HepG2 (cell line): Measurements from ENCODE around the gene RABGAP1. TPM values are rescaled to one million over a fixed set of nuclear protein-coding genes. Genes with fewer than 3 reads are reported as not detected.

Source experiments
- ATAC-seq: fragments of 200-7000 bp; cut with Tn5 transposase; 3 replicates; pipeline ENCODE4 v1.9.1; 2020; ENCODE audit warnings: mild to moderate bottlenecking, moderate library complexity
- BruUV-seq: library from RNA; stranded (reverse); fragments of 400-500 nt; replicated peaks from 2 replicates; lab custom pipeline; 2021; lab: Mats Ljungman, UMichigan
- CTCF ChIA-PET: fragments of 300-600 bp; formaldehyde crosslinking; extraction: SDS; loops from one replicate; lab custom pipeline; 2021; ENCODE audit warnings: low total read pairs, inconsistent platforms, low intra/inter-chr PET ratio; lab: Yijun Ruan, JAX
- POLR2A ChIA-PET: fragments of 350-600 bp; sonication (Branson Sonifier 250); formaldehyde crosslinking; loops from one replicate; lab custom pipeline; 2020; ENCODE audit warnings: antibody characterized with exemption, inconsistent platforms; lab: Yijun Ruan, JAX
- DNase-seq: peaks from one replicate; pipeline ENCODE4 v3.0.0-alpha.2; 2015; ENCODE audit warnings: low spot score
- FAIRE-seq: peaks from 3 replicates; lab custom pipeline; 2011; peaks lifted over from hg19 to GRCh38; lab: Jason Lieb, UNC
- H2AFZ ChIP-seq: one replicate; pipeline ENCODE4 v1.6.1; 2011; ENCODE audit warnings: low read length, inconsistent platforms
- H3K27ac ChIP-seq: fragments of 300-600 bp; 3 replicates; pipeline ENCODE4 v1.8.0; 2011; ENCODE audit warnings: mixed run types, mild to moderate bottlenecking, mixed read lengths, low read length, inconsistent platforms; ENCODE audit not compliant: insufficient read depth; ENCODE audit errors: extremely low read length
- H3K27me3 ChIP-seq, 2 experiments: fragments of 200-600 bp in 1 of 2; 2 replicates in 1 of 2; 3 replicates in 1 of 2; pipeline versions ENCODE4 v1.6.0 to v1.8.0; 2011; ENCODE audit warnings: low read length in 2 of 2, mild to moderate bottlenecking in 2 of 2, moderate library complexity in 2 of 2, inconsistent platforms in 1 of 2; ENCODE audit not compliant: insufficient read depth in 2 of 2, control insufficient read depth in 1 of 2
- H3K36me3 ChIP-seq, 2 experiments: fragments of 200-600 bp in 1 of 2; replicated peaks in 1 of 2; 2 replicates in 1 of 2; 3 replicates in 1 of 2; pipeline versions ENCODE4 v1.5.1 to v1.8.0; 2011; ENCODE audit warnings: low read length in 2 of 2, inconsistent platforms in 1 of 2; ENCODE audit not compliant: insufficient read depth in 2 of 2, control insufficient read depth in 1 of 2
- H3K4me1 ChIP-seq: 2 replicates; pipeline ENCODE4 v1.5.1; 2012; ENCODE audit warnings: low read length, inconsistent platforms; ENCODE audit not compliant: insufficient read depth
- H3K4me2 ChIP-seq: 2 replicates; pipeline ENCODE4 v1.6.0; 2011; ENCODE audit warnings: low read depth, low read length, inconsistent platforms
- H3K4me3 ChIP-seq, 3 experiments: fragments of 200-600 bp in 1 of 3; sonication (generic), shearing (Covaris generic) in 1 of 3; replicated peaks in 1 of 3; 2 replicates each; pipeline ENCODE4 v1.5.1; 2011 to 2016; ENCODE audit warnings: low read length in 3 of 3, inconsistent platforms in 2 of 3, low read depth in 2 of 3, mild to moderate bottlenecking in 2 of 3, control low read depth in 1 of 3, mixed read lengths in 1 of 3; ENCODE audit not compliant: insufficient read depth in 1 of 3
- H3K79me2 ChIP-seq: one replicate; pipeline ENCODE4 v1.6.1; 2011; ENCODE audit warnings: low read length, inconsistent platforms; ENCODE audit not compliant: insufficient read depth
- H3K9ac ChIP-seq: 2 replicates; pipeline ENCODE4 v1.6.0; 2011; ENCODE audit warnings: mild to moderate bottlenecking, low read depth, low read length, inconsistent platforms; ENCODE audit not compliant: insufficient read depth
- H3K9me3 ChIP-seq: 2 replicates; pipeline ENCODE4 v1.5.1; 2012; ENCODE audit warnings: mild to moderate bottlenecking, low read length
- H4K20me1 ChIP-seq: 2 replicates; pipeline ENCODE4 v1.6.0; 2011; ENCODE audit warnings: inconsistent platforms, mild to moderate bottlenecking, low read length, moderate library complexity; ENCODE audit not compliant: insufficient read depth
- CEBPB ChIP-seq: IDR thresholded peaks from 2 replicates; pipeline ENCODE4 v1.6.1; 2011; ENCODE audit warnings: low read depth, low read length, improper control_type of control experiment, borderline replicate concordance
- CHCHD3 ChIP-seq: sonication (generic); formaldehyde crosslinking; IDR thresholded peaks from 2 replicates; pipeline ENCODE4 v1.8.0; 2022; ENCODE audit warnings: mild to moderate bottlenecking, missing genetic modification reagents, moderate library complexity
- GFI1 ChIP-seq: sonication (generic); formaldehyde crosslinking; IDR thresholded peaks from 2 replicates; pipeline ENCODE4 v1.5.0; 2020; ENCODE audit warnings: missing genetic modification reagents, mild to moderate bottlenecking, borderline replicate concordance
- HIVEP1 ChIP-seq: sonication (generic); formaldehyde crosslinking; IDR thresholded peaks from 2 replicates; pipeline ENCODE4 v1.4.0; 2020; ENCODE audit warnings: mild to moderate bottlenecking, missing genetic modification reagents
- HNF4G ChIP-seq, 2 experiments: sonication (generic) in 1 of 2; formaldehyde crosslinking in 1 of 2; IDR thresholded peaks; 2 replicates each; pipeline versions ENCODE4 v1.4.0 to v1.6.1; 2011 to 2020; ENCODE audit warnings: borderline replicate concordance in 2 of 2, low read depth in 2 of 2, mild to moderate bottlenecking in 2 of 2, low read length in 1 of 2, missing genetic modification reagents in 1 of 2, moderate library complexity in 1 of 2
- KDM5A ChIP-seq: fragments of 200-600 bp; sonication (generic); IDR thresholded peaks from 2 replicates; pipeline ENCODE4 v1.7.0; 2018; ENCODE audit warnings: antibody characterized with exemption, mild to moderate bottlenecking, low read length, borderline replicate concordance
- REPIN1 ChIP-seq: sonication (generic); formaldehyde crosslinking; IDR thresholded peaks from 2 replicates; pipeline ENCODE4 v1.8.0; 2022; ENCODE audit warnings: missing genetic modification reagents, low read depth, mild to moderate bottlenecking, borderline replicate concordance
- SAFB2 ChIP-seq: sonication (generic); formaldehyde crosslinking; IDR thresholded peaks from 2 replicates; pipeline ENCODE4 v1.5.1; 2020; ENCODE audit warnings: missing genetic modification reagents, low read depth, mild to moderate bottlenecking, borderline replicate concordance
- ZIK1 ChIP-seq: sonication (generic); formaldehyde crosslinking; IDR thresholded peaks from 2 replicates; pipeline ENCODE4 v1.5.0; 2020; ENCODE audit warnings: mild to moderate bottlenecking, low read depth, missing genetic modification reagents, borderline replicate concordance
- ZNF263 ChIP-seq: sonication (generic); formaldehyde crosslinking; IDR thresholded peaks from 2 replicates; pipeline ENCODE4 v1.4.0; 2020; ENCODE audit warnings: missing genetic modification reagents
- ZNF30 ChIP-seq: sonication (generic); formaldehyde crosslinking; IDR thresholded peaks from 2 replicates; pipeline ENCODE4 v1.5.0; 2020; ENCODE audit warnings: mild to moderate bottlenecking, missing genetic modification reagents
- ZNF607 ChIP-seq: sonication (generic); formaldehyde crosslinking; IDR thresholded peaks from 2 replicates; pipeline ENCODE4 v1.5.1; 2020; ENCODE audit warnings: missing genetic modification reagents, mild to moderate bottlenecking, borderline replicate concordance
- ZNF670 ChIP-seq: sonication (generic); formaldehyde crosslinking; IDR thresholded peaks from 2 replicates; pipeline ENCODE4 v1.8.0; 2022; ENCODE audit warnings: mild to moderate bottlenecking, missing genetic modification reagents, borderline replicate concordance
- ZNF749 ChIP-seq: sonication (generic); formaldehyde crosslinking; IDR thresholded peaks from 2 replicates; pipeline ENCODE4 v1.8.0; 2022; ENCODE audit warnings: mild to moderate bottlenecking, missing genetic modification reagents, moderate library complexity, borderline replicate concordance
- ZNF768 ChIP-seq: sonication (generic); formaldehyde crosslinking; IDR thresholded peaks from 2 replicates; pipeline ENCODE4 v1.4.0; 2020; ENCODE audit warnings: missing genetic modification reagents
- WGBS: methylation state at CpG from one replicate; pipeline ENCODE4 v1.1.6; 2017; ENCODE audit warnings: low lambda C conversion rate; 5-methylcytosine and 5-hydroxymethylcytosine counted together
- in situ Hi-C: cut with HindIII; loops from 2 replicates; pipeline ENCODE4 v1.10.0; 2017; ENCODE audit warnings: low pct_unique_long_range_greater_than_20kb; ENCODE audit not compliant: extremely low pct_ligation_motif_present
- intact Hi-C: fragments of 100-400 bp; cut with micrococcal nuclease; formaldehyde crosslinking; loops from one replicate; pipeline ENCODE4 v1.10.0; 2022; ENCODE audit not compliant: unreplicated experiment
- polyA plus RNA-seq, 8 experiments: library from polyadenylated mRNA; depleted of rRNA in 3 of 8; stranded (reverse) in 7 of 8; unstranded in 1 of 8; fragments of >200 nt; fragmentation: Illumina TruSeq in 4 of 8; extraction: Trizol in 4 of 8; gene quantifications; 2 replicates each; pipeline versions ENCODE4 v1.2.1 to v1.2.3, GENCODE V29; 2011 to 2016; ENCODE audit warnings: low read depth in 4 of 8, missing spikeins in 1 of 8, mixed read lengths in 1 of 8; ENCODE audit not compliant: insufficient read depth in 1 of 8
- total RNA-seq, 5 experiments: library from RNA; depleted of rRNA; stranded (reverse); fragments of >200 nt; fragmentation: Illumina TruSeq; extraction: Trizol; gene quantifications; 2 replicates each; pipeline ENCODE4 v1.2.3, GENCODE V29; 2016; ENCODE audit warnings: low read depth in 1 of 5
- TF ChIP-seq, protein P1 (sequence below), 2 experiments: sonication (generic) in 1 of 2; formaldehyde crosslinking in 1 of 2; IDR thresholded peaks; 2 replicates each; pipeline versions ENCODE4 v1.4.0 to v1.6.1; 2018 to 2020; ENCODE audit warnings: missing genetic modification reagents in 2 of 2, borderline replicate concordance in 1 of 2, low read depth in 1 of 2, mild to moderate bottlenecking in 1 of 2, missing biosample characterization in 1 of 2

Gene RABGAP1
- total and polyA plus RNA-seq, 2 of the 13 experiments (the other 11 are each of a cell fraction or from before 2014, with no cell fraction given): 19.1 to 19.3 TPM

- no peak overlapping the region for H3K27ac ChIP-seq
- CTCF ChIA-PET: no interaction called here
- no peaks in the 10 kb centered on the region for H3K79me2 ChIP-seq
- no peaks in the 10 kb centered on the region for H3K9me3 ChIP-seq
- no peak overlapping the region for H3K9ac ChIP-seq
- intact Hi-C loops (no loop called here), in situ Hi-C loops (no loop called here)
- no peak for ATAC-seq
- H3K4me3 ChIP-seq: no peak overlapping the region
- no peaks in the 10 kb centered on the region for H4K20me1 ChIP-seq
- no peaks in the 10 kb centered on the region for H3K27me3 ChIP-seq
- peaks cover 1 to 28% of the 10 kb centered on the region in 2 experiments; a peak in 4 of 5 replicates for H3K36me3 ChIP-seq
- no TSS peak for BruUV-seq
- TF ChIP-seq HIVEP1 (CRISPR knock-in tag): no peak
- no peak for TF ChIP-seq ZNF670 (CRISPR knock-in tag)
- no peak for TF ChIP-seq ZNF263
- TF ChIP-seq CHCHD3 (CRISPR knock-in tag): no peak
- TF ChIP-seq HNF4G (IDR thresholded peaks at IDR 0.05; ENCODE audit: borderline replicate concordance, low read depth, low read length): no peak
- no peak for TF ChIP-seq HNF4G (CRISPR knock-in tag; IDR thresholded peaks at IDR 0.05; ENCODE audit: borderline replicate concordance, low read depth)
- FAIRE-seq: no peak
- H2AFZ ChIP-seq: no peak overlapping the region
- DNase-seq: no peak
- POLR2A ChIA-PET: no interaction called here
- WGBS: 96% methylated on average over 2 of the region's 2 CpGs
- H3K4me1 ChIP-seq: no peaks in the 10 kb centered on the region
- H3K4me2 ChIP-seq: no peak overlapping the region
Measured at GRCh38 chr9:123064716-123065115, 123.9 kb downstream of the RABGAP1 start.

DNA sequence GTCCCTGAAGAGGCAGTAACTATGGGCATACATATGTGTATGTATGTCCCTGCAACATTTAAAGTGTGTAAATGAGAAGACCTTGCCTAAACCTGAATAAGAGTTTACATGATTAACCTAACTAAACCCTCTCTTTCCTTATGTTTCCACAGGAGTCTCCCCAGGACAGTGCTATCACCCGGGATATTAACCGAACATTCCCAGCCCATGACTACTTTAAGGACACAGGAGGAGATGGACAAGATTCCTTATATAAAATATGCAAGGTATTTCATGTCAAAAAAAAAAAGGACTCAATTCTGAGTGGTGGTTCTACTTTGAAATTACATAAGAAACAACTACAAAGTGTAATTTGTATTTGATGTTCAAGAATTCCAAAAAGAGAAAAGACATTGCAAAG is 124.4 kb downstream of the RABGAP1 start:
- H3K36me3 ChIP-seq: peaks cover 1 to 33% of the 10 kb centered on the region in 2 experiments; a peak in 4 of 5 replicates
- POLR2A ChIA-PET: no interaction called here
- ATAC-seq (no peak), DNase-seq (no peak), FAIRE-seq (no peak)
- WGBS: 98% methylated on average over 2 of the region's 2 CpGs
- no peak overlapping the region for H3K27ac ChIP-seq
- H3K4me3 ChIP-seq: no peak overlapping the region
- no peaks in the 10 kb centered on the region for H3K4me1 ChIP-seq
- H3K4me2 ChIP-seq: no peak overlapping the region
- in situ Hi-C loops: no loop called here
- H3K9ac ChIP-seq: no peak overlapping the region
- CTCF ChIA-PET: no interaction called here
- no peak overlapping the region for H2AFZ ChIP-seq
- intact Hi-C loops: no loop called here
- no TSS peak for BruUV-seq
- no peaks in the 10 kb centered on the region for H3K79me2 ChIP-seq
- no peaks in the 10 kb centered on the region for H3K27me3 ChIP-seq
- no peaks in the 10 kb centered on the region for H3K9me3 ChIP-seq
- no peaks in the 10 kb centered on the region for H4K20me1 ChIP-seq
- TF ChIP-seq ZNF607 (CRISPR knock-in tag) (no peak), ZNF30 (CRISPR knock-in tag) (no peak), KDM5A (no peak), REPIN1 (CRISPR knock-in tag) (no peak), ZNF749 (CRISPR knock-in tag) (no peak), ZIK1 (CRISPR knock-in tag) (no peak), GFI1 (CRISPR knock-in tag) (no peak), CEBPB (no peak), HNF4G (IDR thresholded peaks at IDR 0.05; ENCODE audit: borderline replicate concordance, low read depth, low read length) (no peak), HNF4G (CRISPR knock-in tag; IDR thresholded peaks at IDR 0.05; ENCODE audit: borderline replicate concordance, low read depth) (no peak), ZNF768 (CRISPR knock-in tag) (no peak), HIVEP1 (CRISPR knock-in tag) (no peak), SAFB2 (CRISPR knock-in tag) (no peak)
- TF ChIP-seq, protein P1, sequence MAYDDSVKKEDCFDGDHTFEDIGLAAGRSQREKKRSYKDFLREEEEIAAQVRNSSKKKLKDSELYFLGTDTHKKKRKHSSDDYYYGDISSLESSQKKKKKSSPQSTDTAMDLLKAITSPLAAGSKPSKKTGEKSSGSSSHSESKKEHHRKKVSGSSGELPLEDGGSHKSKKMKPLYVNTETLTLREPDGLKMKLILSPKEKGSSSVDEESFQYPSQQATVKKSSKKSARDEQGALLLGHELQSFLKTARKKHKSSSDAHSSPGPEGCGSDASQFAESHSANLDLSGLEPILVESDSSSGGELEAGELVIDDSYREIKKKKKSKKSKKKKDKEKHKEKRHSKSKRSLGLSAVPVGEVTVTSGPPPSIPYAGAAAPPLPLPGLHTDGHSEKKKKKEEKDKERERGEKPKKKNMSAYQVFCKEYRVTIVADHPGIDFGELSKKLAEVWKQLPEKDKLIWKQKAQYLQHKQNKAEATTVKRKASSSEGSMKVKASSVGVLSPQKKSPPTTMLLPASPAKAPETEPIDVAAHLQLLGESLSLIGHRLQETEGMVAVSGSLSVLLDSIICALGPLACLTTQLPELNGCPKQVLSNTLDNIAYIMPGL (CRISPR knock-in tag; IDR thresholded peaks at IDR 0.05; ENCODE audit: borderline replicate concordance in 1 of 2, low read depth in 1 of 2): no peak
